H1 (cell line): ENCODE measurements around the gene GPATCH2L. TPM values are rescaled to one million over a fixed set of nuclear protein-coding genes. Genes with fewer than 3 reads are reported as not detected.

Experiments used
- CTCF ChIA-PET: fragments of 300-600 bp; sonication (Branson Sonifier 250); formaldehyde crosslinking; loops from one replicate; lab custom pipeline; 2021; ENCODE audit not compliant: partially characterized antibody; lab: Charles Lee
- POLR2A ChIA-PET: fragments of 300-600 bp; sonication (Branson Sonifier 250); formaldehyde crosslinking; loops from one replicate; lab custom pipeline; 2021; ENCODE audit warnings: inconsistent platforms; ENCODE audit not compliant: partially characterized antibody; lab: Charles Lee
- DNase-seq, 2 experiments: peaks; one replicate each; pipeline versions ENCODE4 v3.0.0 to v3.0.0-alpha.2; 2010 to 2022; ENCODE audit warnings: low spot score in 2 of 2, low read depth in 1 of 2, mixed read lengths in 1 of 2
- FAIRE-seq: peaks from 2 replicates; lab custom pipeline; 2011; peaks lifted over from hg19 to GRCh38; lab: Jason Lieb, UNC
- H2AFZ ChIP-seq: 2 replicates; pipeline ENCODE4 v1.8.1; 2012; ENCODE audit warnings: low read length, inconsistent platforms
- H2AK5ac ChIP-seq: 2 replicates; pipeline ENCODE4 v1.6.1; 2013; ENCODE audit warnings: low read depth, low read length
- H2BK120ac ChIP-seq: replicated peaks from 2 replicates; pipeline ENCODE3; 2013; ENCODE audit warnings: low read depth, low read length, inconsistent platforms
- H2BK12ac ChIP-seq: 2 replicates; pipeline ENCODE4 v1.6.1; 2013; ENCODE audit warnings: low read depth, low read length
- H2BK15ac ChIP-seq: 2 replicates; pipeline ENCODE4 v1.6.1; 2013; ENCODE audit warnings: low read length
- H2BK20ac ChIP-seq: 2 replicates; pipeline ENCODE4 v1.6.1; 2013; ENCODE audit warnings: low read length
- H2BK5ac ChIP-seq: 2 replicates; pipeline ENCODE4 v1.6.1; 2013; ENCODE audit warnings: low read depth, low read length
- H3K14ac ChIP-seq: 2 replicates; pipeline ENCODE4 v1.6.1; 2013; ENCODE audit warnings: inconsistent platforms; ENCODE audit not compliant: insufficient read length
- H3K18ac ChIP-seq: 2 replicates; pipeline ENCODE4 v1.6.1; 2013; ENCODE audit warnings: low read length; ENCODE audit errors: extremely low read depth
- H3K23ac ChIP-seq: 2 replicates; pipeline ENCODE4 v1.6.1; 2013; ENCODE audit warnings: inconsistent platforms; ENCODE audit not compliant: insufficient read length
- H3K23me2 ChIP-seq: 2 replicates; pipeline ENCODE4 v1.6.1; 2013; ENCODE audit warnings: low read depth, low read length
- H3K27ac ChIP-seq: 2 replicates; pipeline ENCODE4 v1.6.1; 2011; ENCODE audit warnings: low read depth, low read length, inconsistent platforms
- H3K27me3 ChIP-seq, 4 experiments: replicated peaks in 1 of 4; 1 replicate in 1 of 4; 2 replicates in 3 of 4; pipeline versions ENCODE4 v1.6.1 to v1.8.1; 2011 to 2013; ENCODE audit warnings: low read length in 3 of 4, mild to moderate bottlenecking in 3 of 4, inconsistent platforms in 2 of 4, mixed read lengths in 2 of 4, moderate library complexity in 1 of 4; ENCODE audit not compliant: control insufficient read depth in 3 of 4, insufficient read depth in 3 of 4; ENCODE audit errors: extremely low read depth in 1 of 4
- H3K36me3 ChIP-seq, 4 experiments: 2 replicates each; pipeline versions ENCODE4 v1.6.1 to v1.8.1; 2011 to 2013; ENCODE audit warnings: mild to moderate bottlenecking in 4 of 4, low read length in 3 of 4, moderate library complexity in 2 of 4, control low read depth in 1 of 4, inconsistent platforms in 1 of 4; ENCODE audit not compliant: insufficient read depth in 4 of 4, control insufficient read depth in 2 of 4
- H3K4ac ChIP-seq: replicated peaks from 2 replicates; pipeline ENCODE3; 2013; ENCODE audit warnings: low read length, low read depth, mixed read lengths, inconsistent platforms; ENCODE audit not compliant: insufficient read length
- H3K4me1 ChIP-seq, 4 experiments: replicated peaks in 1 of 4; 1 replicate in 1 of 4; 2 replicates in 3 of 4; pipeline versions ENCODE4 v1.6.1 to v1.8.1; 2011 to 2013; ENCODE audit warnings: low read length in 3 of 4, inconsistent platforms in 2 of 4, mixed read lengths in 1 of 4; ENCODE audit not compliant: insufficient read depth in 4 of 4, control insufficient read depth in 3 of 4
- H3K4me2 ChIP-seq, 2 experiments: 2 replicates each; pipeline versions ENCODE4 v1.6.1 to v1.8.1; 2011 to 2013; ENCODE audit warnings: low read depth in 2 of 2, low read length in 2 of 2, control low read depth in 1 of 2, inconsistent platforms in 1 of 2, mild to moderate bottlenecking in 1 of 2; ENCODE audit not compliant: insufficient read depth in 1 of 2
- H3K4me3 ChIP-seq, 4 experiments: fragments of 200-600, 300-600 bp in 1 of 4; sonication (generic), shearing (Covaris generic), sonication (Bioruptor Twin) in 1 of 4; 2 replicates each; pipeline versions ENCODE4 v1.5.1 to v1.8.1; 2011 to 2016; ENCODE audit warnings: low read length in 4 of 4, low read depth in 3 of 4, control low read depth in 2 of 4, inconsistent platforms in 2 of 4, mild to moderate bottlenecking in 2 of 4, mixed read lengths in 1 of 4, moderate library complexity in 1 of 4; ENCODE audit not compliant: insufficient read depth in 2 of 4; ENCODE audit errors: extremely low read depth in 1 of 4
- H3K56ac ChIP-seq: replicated peaks from 2 replicates; pipeline ENCODE3; 2013; ENCODE audit warnings: low read depth, mild to moderate bottlenecking, mixed read lengths, low read length, inconsistent platforms; ENCODE audit not compliant: insufficient read length
- H3K79me1 ChIP-seq: 2 replicates; pipeline ENCODE4 v1.6.1; 2013; ENCODE audit warnings: low read depth, low read length, control low read depth
- H3K79me2 ChIP-seq, 2 experiments: 2 replicates each; pipeline versions ENCODE4 v1.6.1 to v1.8.1; 2012 to 2013; ENCODE audit warnings: low read length in 2 of 2, mild to moderate bottlenecking in 2 of 2, inconsistent platforms in 1 of 2; ENCODE audit not compliant: insufficient read depth in 2 of 2, control insufficient read depth in 1 of 2
- H3K9ac ChIP-seq, 4 experiments: replicated peaks in 1 of 4; 1 replicate in 1 of 4; 2 replicates in 3 of 4; pipeline versions ENCODE4 v1.6.1 to v1.8.1; 2011 to 2013; ENCODE audit warnings: low read depth in 3 of 4, low read length in 3 of 4, control low read depth in 2 of 4, mild to moderate bottlenecking in 2 of 4, moderate library complexity in 2 of 4, inconsistent platforms in 1 of 4; ENCODE audit errors: extremely low read depth in 1 of 4
- H3K9me3 ChIP-seq, 2 experiments: 2 replicates each; pipeline versions ENCODE4 v1.6.1 to v1.8.1; 2012 to 2013; ENCODE audit warnings: mild to moderate bottlenecking in 2 of 2, moderate library complexity in 2 of 2, control low read depth in 1 of 2, inconsistent platforms in 1 of 2, low read depth in 1 of 2, low read length in 1 of 2, mixed read lengths in 1 of 2; ENCODE audit not compliant: insufficient read depth in 2 of 2
- H4K20me1 ChIP-seq, 2 experiments: replicated peaks in 1 of 2; 2 replicates each; pipeline versions ENCODE3 to v1.8.1; 2011 to 2013; ENCODE audit warnings: inconsistent platforms in 2 of 2, low read length in 2 of 2, mild to moderate bottlenecking in 1 of 2; ENCODE audit not compliant: insufficient read depth in 2 of 2, control insufficient read depth in 1 of 2
- H4K5ac ChIP-seq: 2 replicates; pipeline ENCODE4 v1.6.1; 2013; ENCODE audit warnings: low read length, low read depth, mixed read lengths, inconsistent platforms; ENCODE audit not compliant: insufficient read length
- H4K8ac ChIP-seq: 2 replicates; pipeline ENCODE4 v1.8.0; 2013; ENCODE audit warnings: mild to moderate bottlenecking, moderate library complexity, low read length, inconsistent platforms; ENCODE audit not compliant: insufficient read depth; ENCODE audit errors: extremely low read depth
- H4K91ac ChIP-seq: replicated peaks from 2 replicates; pipeline ENCODE3; 2013; ENCODE audit warnings: low read length, mixed read lengths, inconsistent platforms; ENCODE audit not compliant: insufficient read length
- CEBPB ChIP-seq: IDR thresholded peaks from 2 replicates; pipeline ENCODE4 v1.6.1; 2012; ENCODE audit warnings: low read depth, low read length
- EP300 ChIP-seq, 2 experiments: IDR thresholded peaks; 1 replicate in 1 of 2; 2 replicates in 1 of 2; pipeline ENCODE4 v1.6.1; 2011 to 2012; ENCODE audit warnings: low read depth in 2 of 2, low read length in 2 of 2, mild to moderate bottlenecking in 2 of 2, borderline replicate concordance in 1 of 2, inconsistent platforms in 1 of 2, moderate library complexity in 1 of 2
- HDAC2 ChIP-seq, 2 experiments: fragments of 300-600 bp in 1 of 2; sonication (generic) in 1 of 2; IDR thresholded peaks; 2 replicates each; pipeline ENCODE4 v1.6.1; 2011 to 2012; ENCODE audit warnings: low read depth in 2 of 2, low read length in 2 of 2, mild to moderate bottlenecking in 2 of 2, moderate library complexity in 2 of 2, borderline replicate concordance in 1 of 2, inconsistent platforms in 1 of 2
- KDM1A ChIP-seq: fragments of 200-600, 300-600 bp; sonication (generic); IDR thresholded peaks from 2 replicates; pipeline ENCODE4 v1.7.1; 2016; ENCODE audit warnings: mild to moderate bottlenecking, low read length, borderline replicate concordance
- MAFK ChIP-seq: IDR thresholded peaks from 2 replicates; pipeline ENCODE4 v1.6.1; 2012; ENCODE audit warnings: low read depth, mild to moderate bottlenecking, improper control_type of control experiment, low read length
- POU5F1 ChIP-seq: IDR thresholded peaks from 2 replicates; pipeline ENCODE4 v1.6.1; 2011; ENCODE audit warnings: low read depth, mild to moderate bottlenecking, low read length, moderate library complexity
- RXRA ChIP-seq: IDR thresholded peaks from 2 replicates; pipeline ENCODE4 v1.6.1; 2011; ENCODE audit warnings: low read depth, mild to moderate bottlenecking, low read length, moderate library complexity; ENCODE audit not compliant: insufficient read depth
- SIN3A ChIP-seq, 2 experiments: IDR thresholded peaks in 1 of 2; conservative IDR thresholded peaks in 1 of 2; 2 replicates each; pipeline ENCODE4 v1.6.1; 2011 to 2012; ENCODE audit warnings: low read length in 2 of 2, improper control_type of control experiment in 1 of 2, low read depth in 1 of 2, mild to moderate bottlenecking in 1 of 2
- SRF ChIP-seq: IDR thresholded peaks from 2 replicates; pipeline ENCODE4 v1.6.1; 2011; ENCODE audit warnings: mild to moderate bottlenecking, low read depth, low read length, moderate library complexity
- TAF7 ChIP-seq: optimal IDR thresholded peaks from 2 replicates; pipeline ENCODE3; 2011; ENCODE audit warnings: low read depth, mild to moderate bottlenecking, inconsistent platforms, low read length, moderate library complexity, borderline replicate concordance
- WGBS, 2 experiments: shearing (Covaris generic) in 1 of 2; methylation state at CpG; one replicate each; pipeline versions ENCODE4 v1.1.6 to v1.1.7; 2013 to 2015; ENCODE audit warnings: low lambda C conversion rate in 2 of 2, mixed read lengths in 2 of 2, inconsistent platforms in 1 of 2, low coverage in 1 of 2, missing lambda C conversion rate in 1 of 2; ENCODE audit not compliant: insufficient replicate concordance in 2 of 2, insufficient coverage in 1 of 2, insufficient read length in 1 of 2; ENCODE audit errors: extremely low coverage in 1 of 2, missing lambda C conversion rate in 1 of 2; 5-methylcytosine and 5-hydroxymethylcytosine counted together
- polyA plus RNA-seq, 7 experiments: library from polyadenylated mRNA; depleted of rRNA in 3 of 7; stranded (reverse) in 5 of 7; unstranded in 2 of 7; fragments of >200 nt in 5 of 7; fragments of 200-250 nt in 2 of 7; gene quantifications; 1 replicate in 5 of 7; 2 replicates in 1 of 7; 4 replicates in 1 of 7; pipeline versions ENCODE4 v1.2.1 to v1.2.3, GENCODE V29; 2011 to 2013; ENCODE audit warnings: missing spikeins in 2 of 7, mixed read lengths in 2 of 7
- total RNA-seq: library from RNA; stranded (reverse); fragmentation: NEBNext Ultra II Directional; extraction: Animal tissue kit (Norgen Biotek cat#: 25700); gene quantifications from 2 replicates; pipeline ENCODE4 v1.2.1, GENCODE V29; 2021
- TF ChIP-seq, protein P1 (sequence below): IDR thresholded peaks from 2 replicates; pipeline ENCODE4 v1.6.1; 2012; ENCODE audit warnings: inconsistent platforms
- TF ChIP-seq, protein P2 (sequence below): IDR thresholded peaks from 2 replicates; pipeline ENCODE4 v1.6.1; 2011; ENCODE audit warnings: low read depth, mild to moderate bottlenecking, low read length; ENCODE audit not compliant: insufficient read depth

The GPATCH2L gene
- total and polyA plus RNA-seq, 2 of the 8 experiments (the other 6 are each of a cell fraction or from before 2014, with no cell fraction given): 26.0 to 54.9 TPM

DNA sequence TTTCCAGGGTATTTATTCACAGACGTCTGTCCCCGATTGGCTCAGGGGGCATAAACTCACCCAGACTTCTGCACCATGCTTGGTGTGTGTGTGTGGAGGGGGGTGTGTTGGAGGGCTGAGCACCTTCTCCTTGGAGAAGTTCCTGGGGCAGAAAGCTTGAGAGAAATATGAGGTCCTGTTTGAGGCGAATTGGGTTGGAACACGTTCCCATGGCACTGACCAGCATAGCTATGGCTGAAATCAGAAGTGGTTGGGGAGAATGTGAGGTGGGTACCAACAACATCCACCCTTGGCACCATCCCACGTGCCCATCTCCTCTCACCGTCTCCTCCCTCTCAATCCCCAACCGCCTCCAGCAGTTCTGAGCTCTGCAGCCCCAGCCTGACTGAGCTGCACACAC, 16.0 kb upstream of the GPATCH2L start:
- Histone ChIP-seq H3K4me3 (no peak overlapping the region), H4K5ac (no peak overlapping the region), H2BK5ac (no peak overlapping the region), H3K27ac (no peak overlapping the region), H2BK15ac (no peak overlapping the region), H3K9me3 (no peaks in the 10 kb centered on the region), H4K20me1 (no peaks in the 10 kb centered on the region), H3K9ac (no peak overlapping the region), H3K27me3 (peaks cover 6 to 48% (median 38%) of the 10 kb centered on the region in 4 experiments), H2BK120ac (no peak overlapping the region), H3K79me2 (no peaks in the 10 kb centered on the region), H3K23ac (no peak overlapping the region), H2BK12ac (no peak overlapping the region; the same call in 1 of the 2 replicates), H3K23me2 (no peaks in the 10 kb centered on the region; the same call in 1 of the 2 replicates), H3K56ac (no peak overlapping the region), H2AFZ (no peak overlapping the region), H3K14ac (no peak overlapping the region), H3K18ac (no peak overlapping the region), H3K4me1 (peaks cover 2 to 13% (median 10%) of the 10 kb centered on the region in 4 experiments), H4K8ac (no peak overlapping the region), H4K91ac (no peak overlapping the region), H3K4me2 (no peak overlapping the region; a peak in 1 of 4 replicates), H3K79me1 (no peaks in the 10 kb centered on the region), H3K4ac (no peak overlapping the region), H2AK5ac (no peak overlapping the region; the same call in 1 of the 2 replicates), H3K36me3 (no peaks in the 10 kb centered on the region), H2BK20ac (no peak overlapping the region)
- 83% methylated on average over 7 of the region's 7 CpGs; no CpG with 5 or more reads in 1 of the 2 experiments for WGBS, 2 experiments
- no peak for FAIRE-seq
- ChIA-PET CTCF (interaction anchor here (1.0 to 2.2 kb wide), 4 partner anchors 21 to 510 kb away, joined by 3 to 7 read pairs (median 5); no protein-coding TSS in a partner anchor), POLR2A (no interaction called here)
- DNase-seq: no peak
- TF ChIP-seq TAF7 (no peak), CEBPB (no peak), EP300 (IDR thresholded peaks at IDR 0.05; ENCODE audit: borderline replicate concordance in 1 of 2, low read depth in 2 of 2, low read length in 2 of 2) (no peak), RXRA (no peak), SRF (no peak), KDM1A (no peak), HDAC2 (IDR thresholded peaks at IDR 0.05; ENCODE audit: borderline replicate concordance in 1 of 2, low read depth in 2 of 2, low read length in 2 of 2) (no peak), POU5F1 (no peak), SIN3A (conservative IDR thresholded peaks at IDR 0.05 in 1 of 2, IDR thresholded peaks at IDR 0.05 in 1 of 2; ENCODE audit: low read depth in 1 of 2, low read length in 2 of 2) (no peak), MAFK (no peak)
- TF ChIP-seq, protein P1, sequence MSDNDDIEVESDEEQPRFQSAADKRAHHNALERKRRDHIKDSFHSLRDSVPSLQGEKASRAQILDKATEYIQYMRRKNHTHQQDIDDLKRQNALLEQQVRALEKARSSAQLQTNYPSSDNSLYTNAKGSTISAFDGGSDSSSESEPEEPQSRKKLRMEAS: no peak
- TF ChIP-seq, protein P2, sequence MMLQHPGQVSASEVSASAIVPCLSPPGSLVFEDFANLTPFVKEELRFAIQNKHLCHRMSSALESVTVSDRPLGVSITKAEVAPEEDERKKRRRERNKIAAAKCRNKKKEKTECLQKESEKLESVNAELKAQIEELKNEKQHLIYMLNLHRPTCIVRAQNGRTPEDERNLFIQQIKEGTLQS: no peak
